Tibial nerve (tissue), 4 donors: ENCODE measurements around the gene THRSP. TPM values are rescaled to one million over a fixed set of nuclear protein-coding genes. Genes with fewer than 3 reads are reported as not detected.

ENCODE experiments used
- DNase-seq, 2 donors: peaks; one replicate each; pipeline ENCODE4 v3.0.0-alpha.2; 2019; ENCODE audit warnings: low spot score in 2 of 2
- H3K27ac ChIP-seq, 4 donors: fragments of 200-600 bp; sonication (generic) in 3 of 4; one replicate each; pipeline ENCODE4 v1.5.1; 2017 to 2019; ENCODE audit warnings: mild to moderate bottlenecking in 1 of 4
- H3K27me3 ChIP-seq, 2 donors: fragments of 200-600 bp; sonication (generic) in 1 of 2; one replicate each; pipeline versions ENCODE4 v1.5.1 to v1.6.0; 2017 to 2019
- H3K36me3 ChIP-seq, 3 donors: fragments of 200-600 bp; sonication (generic); one replicate each; pipeline ENCODE4 v1.5.1; 2018 to 2019
- H3K4me1 ChIP-seq, 4 donors: fragments of 200-600 bp; sonication (generic) in 3 of 4; one replicate each; pipeline ENCODE4 v1.5.1; 2017 to 2019
- H3K4me3 ChIP-seq, 4 donors: fragments of 200-600 bp; sonication (generic) in 3 of 4; one replicate each; pipeline ENCODE4 v1.5.1; 2017 to 2019; ENCODE audit warnings: mild to moderate bottlenecking in 1 of 4, moderate library complexity in 1 of 4
- H3K9me3 ChIP-seq, 4 donors: fragments of 200-600 bp; sonication (generic) in 3 of 4; one replicate each; pipeline ENCODE4 v1.5.1; 2017 to 2019
- CTCF ChIP-seq, 5 experiments: fragments of 200-600 bp in 3 of 5; fragments of 450-650 bp in 2 of 5; sonication (generic) in 3 of 5; IDR thresholded peaks; one replicate each; pipeline ENCODE4 v1.5.1; 2016 to 2019; ENCODE audit warnings: antibody characterized with exemption in 5 of 5, mild to moderate bottlenecking in 3 of 5, moderate library complexity in 2 of 5
- EP300 ChIP-seq, 2 donors: sonication (generic); formaldehyde crosslinking; IDR thresholded peaks; one replicate each; pipeline ENCODE4 v1.6.1; 2017; ENCODE audit warnings: antibody characterized with exemption in 2 of 2, mild to moderate bottlenecking in 1 of 2
- POLR2A ChIP-seq, 2 donors: fragments of 450-650 bp; IDR thresholded peaks; one replicate each; pipeline ENCODE4 v1.6.1; 2017; ENCODE audit warnings: antibody characterized with exemption in 2 of 2, mild to moderate bottlenecking in 2 of 2, moderate library complexity in 2 of 2
- WGBS, 2 donors: methylation state at CpG; one replicate each; pipeline ENCODE4 v1.1.5; 2018; 5-methylcytosine and 5-hydroxymethylcytosine counted together
- total RNA-seq, 4 donors: library from RNA; depleted of rRNA; stranded (reverse); fragments of >200 nt; gene quantifications; one replicate each; pipeline ENCODE4 v1.1.0, GENCODE V29; 2016

The THRSP gene
- total RNA-seq, 4 donors from 2014 or later: 4.0 to 22.9 (median 8.7) TPM

GRCh38 chr11:78030429-78031325 lies 33.0 kb upstream of the THRSP start:
- peaks cover 0 to 26% (median 8%) of the 10 kb centered on the region in 4 donors for H3K4me1 ChIP-seq
- 21 to 23% methylated on average over 7 of the region's 7 CpGs for WGBS, 2 donors
- no peak overlapping the region for H3K4me3 ChIP-seq
- peak overlapping the region in 2 of 4 donors; percentile 34 to 74 for H3K27ac ChIP-seq
- H3K27me3 ChIP-seq: no peaks in the 10 kb centered on the region
- DNase-seq: peak in 1 of 2 donors; percentile 9
- H3K36me3 ChIP-seq: no peaks in the 10 kb centered on the region
- H3K9me3 ChIP-seq: no peaks in the 10 kb centered on the region
- TF ChIP-seq CTCF (IDR thresholded peaks at IDR 0.05) (no peak), POLR2A (IDR thresholded peaks at IDR 0.05) (no peak), EP300 (IDR thresholded peaks at IDR 0.05) (peak in 1 of 2 donors; percentile 23)

- Histone ChIP-seq H3K36me3 (no peaks in the 10 kb centered on the region), H3K27ac (peak overlapping the region in 2 of 4 donors; percentile 34 to 74), H3K4me3 (no peak overlapping the region), H3K4me1 (peaks cover 0 to 26% (median 8%) of the 10 kb centered on the region in 4 donors), H3K9me3 (no peaks in the 10 kb centered on the region), H3K27me3 (no peaks in the 10 kb centered on the region)
- 81 to 90% methylated on average over 3 of the region's 3 CpGs for WGBS, 2 donors
- TF ChIP-seq CTCF (IDR thresholded peaks at IDR 0.05) (no peak), POLR2A (IDR thresholded peaks at IDR 0.05) (no peak), EP300 (IDR thresholded peaks at IDR 0.05) (no peak)
- DNase-seq: no peak
Measured at GRCh38 chr11:78031629-78032028, 32.0 kb upstream of the THRSP start.

- TF ChIP-seq CTCF (IDR thresholded peaks at IDR 0.05): no peak
- TF ChIP-seq EP300 (IDR thresholded peaks at IDR 0.05): no peak
- no peak for TF ChIP-seq POLR2A (IDR thresholded peaks at IDR 0.05)
- no peaks in the 10 kb centered on the region for H3K27me3 ChIP-seq
- H3K27ac ChIP-seq: peak overlapping the region in 1 of 4 donors; percentile 29
- H3K4me3 ChIP-seq: no peak overlapping the region
- peaks cover 0 to 26% (median 8%) of the 10 kb centered on the region in 4 donors for H3K4me1 ChIP-seq
- no peak for DNase-seq
- H3K36me3 ChIP-seq: no peaks in the 10 kb centered on the region
- no peaks in the 10 kb centered on the region for H3K9me3 ChIP-seq
Measured at GRCh38 chr11:78032090-78032489, 31.6 kb upstream of the THRSP start.

GRCh38 chr11:78033040-78033439 lies 30.6 kb upstream of the THRSP start:
- DNase-seq: no peak
- Histone ChIP-seq H3K9me3 (no peaks in the 10 kb centered on the region), H3K27ac (no peak overlapping the region), H3K27me3 (no peaks in the 10 kb centered on the region), H3K4me3 (no peak overlapping the region), H3K4me1 (peaks cover 0 to 26% (median 9%) of the 10 kb centered on the region in 4 donors), H3K36me3 (no peaks in the 10 kb centered on the region)
- WGBS, 2 donors: 52 to 58% methylated on average over 4 of the region's 4 CpGs
- TF ChIP-seq CTCF (IDR thresholded peaks at IDR 0.05) (no peak), POLR2A (IDR thresholded peaks at IDR 0.05) (no peak), EP300 (IDR thresholded peaks at IDR 0.05) (no peak)

- no peak overlapping the region for H3K4me3 ChIP-seq
- TF ChIP-seq EP300 (IDR thresholded peaks at IDR 0.05) (no peak), CTCF (IDR thresholded peaks at IDR 0.05) (no peak), POLR2A (IDR thresholded peaks at IDR 0.05) (no peak)
- no peaks in the 10 kb centered on the region for H3K27me3 ChIP-seq
- H3K36me3 ChIP-seq: no peaks in the 10 kb centered on the region
- peaks cover 0 to 38% (median 16%) of the 10 kb centered on the region in 4 donors for H3K4me1 ChIP-seq
- no peaks in the 10 kb centered on the region for H3K9me3 ChIP-seq
- WGBS, 2 donors: 66 to 67% methylated on average over 10 of the region's 10 CpGs
- DNase-seq: no peak
- H3K27ac ChIP-seq: no peak overlapping the region
Measured at GRCh38 chr11:78034623-78035022, 29.0 kb upstream of the THRSP start.
